Activated CD8-positive, alpha-beta memory T cell treated with anti-CD3 and anti-CD28 coated beads, Interleukin-2, amount 50 U/mL, for 48 hours (primary cell): ENCODE data around the gene FANCC.
"Not testable (repeated sequence)": the region's sequence is repeated elsewhere in the genome, so short reads cannot be mapped to it uniquely, and the experiment has no call there.

Source experiments
- DNase-seq: peaks from one replicate; pipeline ENCODE4 v3.0.0-alpha.2; 2020

FANCC gene

GRCh38 chr9:95327239-95327865 is 9.8 kb upstream of the FANCC start:
- DNase-seq: no peak

- no peak for DNase-seq
Measured at GRCh38 chr9:95325221-95325620, 7.7 kb upstream of the FANCC start.

GRCh38 chr9:95317893-95318211 is 343 bp upstream of the FANCC start:
- no peak for DNase-seq

- no peak for DNase-seq
Measured at GRCh38 chr9:95316794-95317118, 753 bp downstream of the FANCC start.

- DNase-seq: no peak
Measured at GRCh38 chr9:95316274-95316673, 1.2 kb downstream of the FANCC start.

GRCh38 chr9:95315108-95315746 is 2.3 kb downstream of the FANCC start:
- no peak for DNase-seq

- no peak for DNase-seq
Measured at GRCh38 chr9:95313010-95313498, 4.5 kb downstream of the FANCC start.

GRCh38 chr9:95311961-95312360 is 5.5 kb downstream of the FANCC start:
- DNase-seq: no peak

GRCh38 chr9:95307538-95307937 is 10.0 kb downstream of the FANCC start:
- DNase-seq: no peak

GRCh38 chr9:95306819-95307218 is 10.7 kb downstream of the FANCC start:
- DNase-seq: no peak

GRCh38 chr9:95305770-95306492 is 11.6 kb downstream of the FANCC start:
- DNase-seq: no peak

GRCh38 chr9:95302479-95302878 is 15.0 kb downstream of the FANCC start:
- DNase-seq: no peak

- no peak for DNase-seq
Measured at GRCh38 chr9:95297760-95298159, 19.7 kb downstream of the FANCC start.

- DNase-seq: no peak
Measured at GRCh38 chr9:95297316-95297715, 20.2 kb downstream of the FANCC start.

- no peak for DNase-seq
Measured at GRCh38 chr9:95296761-95297160, 20.7 kb downstream of the FANCC start.

- not testable (repeated sequence) for DNase-seq
Measured at GRCh38 chr9:95293296-95293695, 24.2 kb downstream of the FANCC start.

- DNase-seq: no peak
Measured at GRCh38 chr9:95292226-95292625, 25.3 kb downstream of the FANCC start.

- no peak for DNase-seq
Measured at GRCh38 chr9:95286151-95286550, 31.4 kb downstream of the FANCC start.

GRCh38 chr9:95285307-95285706 is 32.2 kb downstream of the FANCC start:
- DNase-seq: no peak

- DNase-seq: no peak
Measured at GRCh38 chr9:95284162-95285080, 33.1 kb downstream of the FANCC start.

- DNase-seq: no peak
Measured at GRCh38 chr9:95283673-95284072, 33.8 kb downstream of the FANCC start.

GRCh38 chr9:95282332-95282731 is 35.2 kb downstream of the FANCC start:
- no peak for DNase-seq

- DNase-seq: no peak
Measured at GRCh38 chr9:95280745-95281144, 36.8 kb downstream of the FANCC start.
